HCT116 (cell line): Measurements from ENCODE around the gene LRRC51. TPM values are rescaled to one million over a fixed set of nuclear protein-coding genes. Genes with fewer than 3 reads are reported as not detected.

ENCODE experiments used
- ATAC-seq: fragments of 200-7000 bp; cut with Tn5 transposase; 2 replicates; pipeline ENCODE4 v1.9.1; 2020; ENCODE audit warnings: mild to moderate bottlenecking, moderate library complexity
- BruUV-seq: library from RNA; stranded (reverse); fragments of 400-500 nt; replicated peaks from 2 replicates; lab custom pipeline; 2021; lab: Mats Ljungman, UMichigan
- CTCF ChIA-PET: fragments of 300-600 bp; sonication (Branson Sonifier 250); formaldehyde crosslinking; loops from one replicate; lab custom pipeline; 2021; ENCODE audit warnings: antibody characterized with exemption; lab: Charles Lee
- POLR2A ChIA-PET: fragments of 300-600, 350-600 bp; sonication (Branson Sonifier 250); formaldehyde crosslinking; loops from one replicate; lab custom pipeline; 2021; ENCODE audit warnings: antibody characterized with exemption; lab: Charles Lee
- RAD21 ChIA-PET, 2 experiments: fragments of 300-600 bp; sonication (Branson Sonifier 250); formaldehyde crosslinking; loops; one replicate each; lab custom pipeline; 2023; ENCODE audit warnings: low total read pairs in 2 of 2; ENCODE audit not compliant: uncharacterized antibody in 2 of 2, unreplicated experiment in 2 of 2, low non-redundant PET in 1 of 2; lab: Charles Lee
- DNase-seq: peaks from one replicate; pipeline ENCODE4 v3.0.0-alpha.2; 2010; ENCODE audit warnings: low read depth, low spot score
- H2AFZ ChIP-seq: fragments of 200-600 bp; shearing (Covaris generic), sonication (generic); 2 replicates; pipeline ENCODE4 v1.6.1; 2017; ENCODE audit warnings: low read depth, mixed run types, mixed read lengths, antibody characterized with exemption, low read length; ENCODE audit not compliant: poor library complexity, severe bottlenecking
- H3K27ac ChIP-seq: 2 replicates; pipeline ENCODE4 v1.5.1; 2012; ENCODE audit warnings: low read depth, low read length
- H3K27me3 ChIP-seq: fragments of 200-600 bp; sonication (generic); 2 replicates; pipeline ENCODE4 v1.6.1; 2016; ENCODE audit warnings: mixed run types, low read length, mixed read lengths; ENCODE audit not compliant: insufficient read depth
- H3K36me3 ChIP-seq, 2 experiments: fragments of 200-500 bp in 1 of 2; fragments of 200-600 bp in 1 of 2; sonication (Bioruptor generic) in 1 of 2; sonication (generic) in 1 of 2; 2 replicates each; pipeline versions ENCODE4 v1.5.1 to v1.6.1; 2014 to 2016; ENCODE audit warnings: low read length in 2 of 2, inconsistent platforms in 1 of 2, mixed read lengths in 1 of 2, mixed run types in 1 of 2; ENCODE audit not compliant: insufficient read depth in 2 of 2, control insufficient read depth in 1 of 2
- H3K4me1 ChIP-seq, 2 experiments: fragments of 200-600 bp in 1 of 2; sonication (generic) in 1 of 2; 2 replicates each; pipeline versions ENCODE4 v1.5.1 to v1.6.1; 2012 to 2017; ENCODE audit warnings: low read length in 2 of 2, inconsistent platforms in 1 of 2, mild to moderate bottlenecking in 1 of 2, mixed read lengths in 1 of 2, mixed run types in 1 of 2, moderate library complexity in 1 of 2; ENCODE audit not compliant: insufficient read depth in 2 of 2, control insufficient read depth in 1 of 2
- H3K4me2 ChIP-seq: fragments of 200-600 bp; sonication (generic); 2 replicates; pipeline ENCODE4 v1.6.1; 2017; ENCODE audit warnings: mixed run types, low read length, mixed read lengths
- H3K4me3 ChIP-seq, 2 experiments: fragments of 200-600 bp in 1 of 2; sonication (generic) in 1 of 2; replicated peaks in 1 of 2; 2 replicates each; pipeline ENCODE4 v1.5.1; 2011 to 2016; ENCODE audit warnings: low read length in 2 of 2, control low read depth in 1 of 2, low read depth in 1 of 2, mild to moderate bottlenecking in 1 of 2, mixed read lengths in 1 of 2, mixed run types in 1 of 2
- H3K79me2 ChIP-seq: fragments of 200-600 bp; sonication (generic); 2 replicates; pipeline ENCODE4 v1.6.1; 2017; ENCODE audit warnings: mild to moderate bottlenecking, mixed run types, low read length, moderate library complexity, mixed read lengths; ENCODE audit not compliant: insufficient read depth
- H3K9ac ChIP-seq: fragments of 200-600 bp; sonication (generic); 2 replicates; pipeline ENCODE4 v1.6.1; 2016; ENCODE audit warnings: low read length, mixed read lengths
- H3K9me2 ChIP-seq: fragments of 200-600 bp; sonication (generic), shearing (Covaris generic); 2 replicates; pipeline ENCODE4 v1.6.1; 2017; ENCODE audit warnings: mixed run types, mild to moderate bottlenecking, moderate library complexity; ENCODE audit not compliant: insufficient read depth
- H3K9me3 ChIP-seq, 2 experiments: fragments of 200-500 bp in 1 of 2; fragments of 200-600 bp in 1 of 2; sonication (Bioruptor generic) in 1 of 2; sonication (generic) in 1 of 2; 2 replicates each; pipeline ENCODE4 v1.6.1; 2014 to 2017; ENCODE audit warnings: low read length in 2 of 2, mixed read lengths in 2 of 2, inconsistent platforms in 1 of 2, low read depth in 1 of 2, mild to moderate bottlenecking in 1 of 2, mixed run types in 1 of 2, moderate library complexity in 1 of 2; ENCODE audit not compliant: control insufficient read depth in 1 of 2, insufficient read depth in 1 of 2
- H4K20me1 ChIP-seq: fragments of 200-600 bp; sonication (generic), shearing (Covaris generic); 2 replicates; pipeline ENCODE4 v1.6.1; 2017; ENCODE audit warnings: mixed run types, mild to moderate bottlenecking, moderate library complexity; ENCODE audit not compliant: insufficient read depth
- ELF1 ChIP-seq: IDR thresholded peaks from 2 replicates; pipeline ENCODE4 v1.6.1; 2012; ENCODE audit warnings: low read depth, borderline replicate concordance
- MAX ChIP-seq: IDR thresholded peaks from 2 replicates; pipeline ENCODE4 v1.6.1; 2012
- POLR2A ChIP-seq: IDR thresholded peaks from 2 replicates; pipeline ENCODE4 v1.7.0; 2011; ENCODE audit warnings: borderline replicate concordance; ENCODE audit not compliant: insufficient read depth, insufficient read length; ENCODE audit errors: extremely low read depth
- POLR2AphosphoS5 ChIP-seq: IDR thresholded peaks from 2 replicates; pipeline ENCODE4 v1.6.1; 2011; ENCODE audit warnings: mild to moderate bottlenecking, low read depth, low read length, moderate library complexity
- SIN3A ChIP-seq: IDR thresholded peaks from 2 replicates; pipeline ENCODE4 v1.6.1; 2012; ENCODE audit warnings: low read depth
- SP1 ChIP-seq: IDR thresholded peaks from 2 replicates; pipeline ENCODE4 v1.6.1; 2012; ENCODE audit warnings: low read depth
- ZFX ChIP-seq: fragments of 450-650 bp; IDR thresholded peaks from 2 replicates; pipeline ENCODE4 v1.6.1; 2017
- ZNF274 ChIP-seq: fragments of 200-500 bp; sonication (Bioruptor generic); IDR thresholded peaks from 2 replicates; pipeline ENCODE4 v1.6.1; 2014; ENCODE audit warnings: mild to moderate bottlenecking, low read depth, low read length, inconsistent platforms
- intact Hi-C: fragments of 100-400 bp; cut with micrococcal nuclease; formaldehyde crosslinking; loops from 2 replicates; pipeline ENCODE4 v1.10.0; 2022
- total RNA-seq: library from RNA; stranded (reverse); gene quantifications from one replicate; pipeline ENCODE4 v1.2.1, GENCODE V29; 2021; ENCODE audit not compliant: unreplicated experiment

LRRC51 gene
- total RNA-seq, 1 experiment from 2014 or later, result 10.8 TPM

- TF ChIP-seq SIN3A (peak; percentile 68), POLR2A (peak; percentile 94), ZNF274 (no peak), SP1 (peak; percentile 94), ELF1 (peak; percentile 71; the same call in 1 of the 2 replicates), POLR2AphosphoS5 (peak; percentile 100)
Measured at GRCh38 chr11:72112143-72112977, 31.7 kb downstream of the LRRC51 start, which contains the start of gene ANAPC15 (continued).

- no peaks in the 10 kb centered on the region for H4K20me1 ChIP-seq
- no peak for DNase-seq
- peak overlapping the region; percentile 74 for H3K4me2 ChIP-seq
- no peaks in the 10 kb centered on the region for H3K27me3 ChIP-seq
- H3K9me2 ChIP-seq, result no peaks in the 10 kb centered on the region
- H3K4me3 ChIP-seq, result peak overlapping the region; percentile 60 to 82
- peak overlapping the region; percentile 76 for H3K27ac ChIP-seq
- ChIA-PET RAD21 (interaction anchor here in 1 of 2 experiments (0.6 kb wide), 1 partner anchor 11 kb away, joined by 3 read pairs; no protein-coding TSS in a partner anchor), POLR2A (interaction anchor here (0.9 to 1.6 kb wide), 5 partner anchors 12 to 44 kb away, joined by 3 to 6 read pairs (median 4); no protein-coding TSS in a partner anchor), CTCF (interaction anchor here (1.0 to 1.5 kb wide), 2 partner anchors 88 to 318 kb away, joined by 4 read pairs; no protein-coding TSS in a partner anchor)
- no peak overlapping the region for H2AFZ ChIP-seq
- peak overlapping the region; percentile 83 for H3K9ac ChIP-seq
- intact Hi-C loops, result loop anchor here (1.0 to 10.0 kb wide), 2 partner anchors 10 to 322 kb away; partner anchors contain the start of genes CLPB and LAMTOR1
- BruUV-seq, result TSS peak; percentile 99
- H3K79me2 ChIP-seq, result no peaks in the 10 kb centered on the region
- H3K4me1 ChIP-seq, result peaks cover 4 to 20% of the 10 kb centered on the region in 2 experiments; a peak in 3 of 4 replicates
- no peaks in the 10 kb centered on the region for H3K9me3 ChIP-seq
- TF ChIP-seq MAX, result no peak
- peak; percentile 29 for TF ChIP-seq ZFX
- ATAC-seq, result peak; percentile 3
- H3K36me3 ChIP-seq, result no peaks in the 10 kb centered on the region
Measured at GRCh38 chr11:72112978-72113808, 32.5 kb downstream of the LRRC51 start.
